T-helper 1 cell (primary cell): Measurements from ENCODE around the gene RXRA.

Experiments
- DNase-seq, 5 donors: peaks; one replicate each; pipeline ENCODE4 v3.0.0-alpha.2; 2012 to 2020

Gene RXRA

DNA sequence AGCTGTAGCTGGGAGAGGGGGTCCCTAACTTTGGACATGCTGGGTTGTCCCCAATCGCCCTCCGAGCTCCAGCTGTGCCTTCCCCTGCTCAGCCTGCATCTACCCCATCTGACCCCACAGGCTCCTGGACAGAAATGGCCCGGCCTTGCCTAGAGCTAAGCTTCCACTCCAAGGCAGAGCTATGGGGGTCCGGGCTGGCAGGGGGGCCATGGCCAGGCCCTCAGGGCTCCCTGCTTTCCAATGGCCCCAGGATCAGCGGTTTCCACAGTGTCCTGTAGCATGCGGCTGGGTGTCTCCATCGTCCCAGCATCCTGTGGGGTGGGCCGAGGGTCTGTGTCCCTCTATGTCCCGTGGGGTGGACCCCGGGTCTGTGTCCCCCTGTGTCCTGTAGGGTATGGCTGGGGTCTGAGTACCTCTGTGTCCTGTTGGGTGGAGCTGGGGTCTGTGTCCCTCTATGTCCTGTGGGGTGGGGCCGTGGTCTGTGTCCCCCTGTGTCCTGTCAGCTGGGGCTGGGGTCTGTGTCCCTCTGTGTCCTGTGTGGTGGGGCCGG is 130.6 kb downstream of the RXRA start:
- no peak for DNase-seq

DNA sequence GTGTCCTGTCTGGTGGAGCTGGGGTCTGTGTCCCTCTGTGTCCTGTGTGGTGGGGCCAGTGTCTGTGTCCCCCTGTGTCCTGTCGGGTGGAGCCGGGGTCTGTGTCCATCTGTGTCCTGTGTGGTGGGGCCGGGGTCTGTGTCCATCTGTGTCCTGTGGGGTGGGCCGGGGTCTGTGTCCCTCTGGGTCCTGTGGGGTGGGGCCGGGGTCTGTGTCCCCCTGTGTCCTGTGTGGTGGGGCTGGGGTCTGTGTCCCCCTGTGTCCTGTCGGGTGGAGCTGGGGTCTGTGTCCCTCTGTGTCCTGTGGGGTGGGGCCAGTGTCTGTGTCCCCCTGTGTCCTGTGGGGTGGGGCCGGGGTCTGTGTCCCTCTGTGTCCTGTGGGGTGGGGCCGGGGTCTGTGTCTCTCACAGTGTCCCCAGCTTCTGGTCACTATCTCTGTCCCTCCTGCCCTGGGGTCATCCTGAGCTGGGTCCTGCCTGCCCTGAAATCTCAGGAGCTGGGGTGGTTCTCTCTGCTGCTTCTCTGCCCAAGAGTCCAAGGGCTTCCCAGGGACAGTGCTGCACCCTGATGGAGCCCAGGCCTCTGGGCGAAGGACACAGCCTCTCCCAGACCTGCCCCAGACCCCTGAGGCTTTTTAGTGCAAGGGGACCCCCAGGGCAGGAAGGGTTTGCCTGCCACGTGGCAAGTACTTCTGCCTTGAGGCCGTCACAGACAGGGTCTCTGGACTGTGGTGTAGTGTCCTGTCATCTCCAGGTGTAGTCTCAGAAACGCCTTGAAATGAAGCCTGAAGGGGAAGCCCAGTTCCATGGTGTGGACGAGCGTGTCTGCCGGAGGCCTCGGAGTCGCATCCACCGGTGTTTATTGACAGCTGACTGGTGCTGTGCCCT is 131.3 kb downstream of the RXRA start:
- no peak for DNase-seq

DNA sequence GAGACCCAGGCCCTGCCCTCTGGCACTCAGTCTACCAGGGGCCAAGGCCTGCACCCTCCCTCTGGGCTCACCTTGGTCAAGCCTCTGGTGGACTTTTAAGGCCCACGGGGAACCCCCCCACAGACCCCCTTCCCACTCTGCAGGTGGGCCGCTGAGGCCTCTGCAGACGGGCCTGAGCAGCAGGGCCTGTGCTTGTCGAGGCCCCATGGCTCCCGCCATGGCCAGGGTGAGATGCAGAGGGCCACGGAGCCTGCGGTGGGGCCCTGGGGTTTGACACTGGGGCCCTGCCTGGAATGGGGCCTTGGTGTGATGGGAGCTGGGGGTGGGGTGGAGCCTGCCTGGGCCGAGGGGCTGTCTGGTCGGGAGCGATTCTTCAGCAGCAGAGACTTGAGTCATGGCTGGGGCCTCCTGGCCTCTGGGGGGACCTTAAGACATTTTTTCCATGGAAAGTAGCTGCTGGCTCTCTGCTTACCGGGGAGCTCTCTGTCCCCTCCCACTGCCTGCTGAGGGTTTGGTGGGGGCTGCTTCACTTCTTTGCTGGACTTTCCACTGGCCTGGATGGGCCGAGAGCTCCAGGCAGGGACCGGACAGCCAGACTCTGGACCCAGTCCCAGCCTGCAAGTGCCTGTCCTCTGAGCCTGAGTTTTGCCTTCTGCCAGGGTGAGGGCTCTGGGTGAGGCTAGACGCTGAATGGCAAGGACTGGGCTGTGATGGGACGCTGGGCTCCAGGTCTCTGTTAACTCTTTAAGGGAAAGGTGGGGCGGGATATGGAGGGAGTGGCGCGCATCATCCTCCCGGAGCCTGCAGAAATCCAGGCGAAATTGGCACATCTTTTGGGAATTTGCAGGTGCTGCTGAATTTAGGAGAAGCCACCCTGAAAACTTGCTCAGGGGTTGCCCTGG is 132.2 kb downstream of the RXRA start:
- no peak for DNase-seq

DNA sequence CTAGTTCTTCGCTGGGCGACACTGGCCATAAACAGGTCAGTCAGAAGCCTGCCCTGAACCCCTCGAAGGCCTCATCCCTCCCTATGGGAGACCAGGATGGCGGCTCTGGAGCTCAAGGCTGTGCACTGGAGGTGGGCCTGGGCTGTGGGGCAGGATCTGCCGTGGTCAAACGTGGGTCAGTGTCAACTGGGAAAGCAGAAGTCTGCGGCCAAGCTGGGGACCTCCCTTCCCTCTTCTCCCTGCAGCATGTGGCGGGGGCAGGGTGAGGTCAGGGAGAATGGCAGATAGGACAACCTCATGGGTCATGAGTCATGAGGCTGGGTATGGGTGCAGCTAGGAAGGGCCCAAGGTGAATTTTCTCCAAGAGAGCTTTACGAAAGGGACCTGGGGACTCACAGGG is 132.9 kb downstream of the RXRA start:
- DNase-seq, result no peak

DNA sequence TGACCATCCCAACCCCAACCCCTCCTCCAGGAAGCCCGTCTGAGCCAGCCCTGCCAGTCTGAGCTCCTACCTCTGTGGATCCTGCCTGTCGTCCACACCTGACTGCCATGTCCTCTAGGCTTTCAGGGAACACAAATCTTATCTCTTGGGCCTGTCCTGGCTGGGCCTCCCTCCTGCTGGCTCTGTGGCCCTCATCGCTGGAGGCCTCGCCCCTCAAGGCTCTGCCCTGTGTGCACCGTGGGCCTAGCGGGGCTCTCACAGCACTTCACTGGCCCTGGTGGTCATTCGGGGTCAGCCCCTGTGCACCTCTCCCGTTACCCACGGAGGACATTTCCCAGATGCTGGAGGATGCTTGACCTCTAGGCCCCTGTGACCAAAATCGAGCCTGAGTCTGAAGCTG is 133.3 kb downstream of the RXRA start:
- no peak for DNase-seq

DNA sequence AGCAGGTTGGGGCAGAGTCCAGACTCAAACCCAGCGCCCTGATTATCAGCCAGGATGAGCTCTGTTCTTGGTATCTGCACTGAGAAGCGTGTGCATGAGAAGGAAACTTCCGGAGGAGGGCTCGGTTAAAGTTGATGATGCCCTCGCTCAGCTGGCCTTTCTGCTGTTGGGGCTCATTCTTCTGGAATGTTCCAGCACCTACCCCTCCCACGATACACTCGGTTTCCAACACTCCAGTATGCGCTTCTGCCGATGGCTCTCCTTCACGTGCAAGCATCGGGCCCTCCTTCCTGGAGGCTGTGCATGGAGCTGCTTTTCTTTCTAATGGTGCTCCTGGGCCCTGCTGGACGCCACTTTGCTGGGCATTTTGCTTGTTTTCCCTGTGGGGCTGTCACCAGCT is 134.0 kb downstream of the RXRA start:
- no peak for DNase-seq

DNA sequence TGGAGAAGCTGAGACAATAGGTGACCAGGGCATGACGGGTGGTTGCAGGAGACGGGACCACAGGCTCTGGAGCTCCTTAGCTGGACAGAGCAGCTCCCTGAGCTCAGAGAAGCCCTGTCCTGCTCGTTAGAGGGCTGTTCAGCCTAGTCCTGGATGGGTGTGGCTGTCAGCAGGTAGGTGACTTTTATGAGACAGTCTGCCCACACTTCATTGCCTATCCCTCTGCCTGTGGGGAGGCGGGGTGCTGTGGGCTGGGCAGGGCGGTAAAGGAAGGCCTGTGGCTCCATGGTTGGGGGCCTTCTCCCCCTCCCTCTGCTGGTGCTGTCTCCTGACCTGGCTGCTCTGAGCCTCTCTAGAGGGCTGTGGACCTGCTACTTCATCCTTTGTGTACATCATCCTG is 134.6 kb downstream of the RXRA start:
- no peak for DNase-seq

DNA sequence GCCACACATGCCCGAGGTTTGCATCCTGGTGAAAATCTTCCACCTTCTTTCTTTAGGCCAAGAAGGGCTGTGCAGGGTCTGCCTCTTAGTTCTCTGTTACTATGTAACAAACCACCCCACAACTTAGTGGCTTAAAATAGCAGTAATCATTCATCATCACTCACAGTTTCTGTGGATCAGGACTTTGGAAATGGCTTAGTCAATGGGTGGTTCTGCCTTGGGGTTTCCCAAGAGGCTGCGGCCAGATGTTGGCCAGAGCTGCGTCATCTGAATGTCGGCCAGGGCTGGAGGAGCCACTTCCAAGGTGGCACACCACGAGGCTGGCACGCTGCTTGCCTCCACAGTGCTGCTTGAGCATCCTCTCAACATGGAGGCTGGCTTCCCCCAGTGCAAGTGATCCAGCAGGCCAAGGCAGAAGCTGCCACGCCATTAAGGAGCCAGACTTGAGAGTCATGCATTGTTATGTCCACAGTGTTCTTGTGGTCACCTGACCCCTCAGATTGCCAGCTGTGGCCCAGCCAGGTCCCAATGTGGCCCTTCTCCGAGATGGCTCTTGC is 135.2 kb downstream of the RXRA start:
- no peak for DNase-seq

DNA sequence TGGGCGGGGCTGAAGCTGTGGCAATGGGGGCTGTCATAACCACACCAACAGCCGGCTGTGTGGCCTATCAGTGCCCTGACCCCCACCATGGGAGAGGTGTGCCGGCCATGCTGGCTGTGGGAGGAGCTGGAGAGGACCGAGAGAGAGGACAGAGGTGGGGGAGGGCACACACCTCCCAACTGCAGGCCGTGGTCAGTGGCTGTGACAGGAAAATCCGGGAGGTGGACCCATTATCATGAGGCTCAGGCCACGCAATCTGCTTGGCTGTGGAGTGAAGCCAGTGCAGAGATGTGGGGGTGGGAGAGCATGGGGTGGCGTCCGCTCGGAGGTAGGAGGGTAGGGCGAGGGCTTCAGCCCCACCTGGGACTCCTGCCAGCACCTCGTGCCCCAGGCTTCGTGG is 136.1 kb downstream of the RXRA start:
- DNase-seq, result no peak

DNA sequence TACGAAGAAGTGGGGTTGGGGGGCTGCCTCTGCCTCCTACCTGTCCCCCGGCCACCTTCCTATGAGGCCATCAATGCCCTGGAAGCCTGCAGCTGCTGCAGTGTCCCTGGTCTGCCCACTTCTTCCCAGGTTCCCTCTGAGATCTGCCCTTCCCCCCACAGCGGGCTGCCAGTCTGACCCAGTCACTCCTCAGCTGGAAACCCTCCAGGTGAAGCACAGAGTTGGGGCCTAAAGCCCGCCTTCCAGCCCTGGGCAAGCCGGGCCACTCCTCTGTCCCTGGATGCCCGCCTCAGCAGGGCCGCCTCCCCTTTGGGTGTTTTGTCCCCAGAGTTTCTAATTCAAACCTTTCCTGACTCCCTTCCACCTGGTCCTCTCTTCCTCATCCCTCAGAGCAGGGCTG is 137.0 kb downstream of the RXRA start:
- DNase-seq, result no peak

DNA sequence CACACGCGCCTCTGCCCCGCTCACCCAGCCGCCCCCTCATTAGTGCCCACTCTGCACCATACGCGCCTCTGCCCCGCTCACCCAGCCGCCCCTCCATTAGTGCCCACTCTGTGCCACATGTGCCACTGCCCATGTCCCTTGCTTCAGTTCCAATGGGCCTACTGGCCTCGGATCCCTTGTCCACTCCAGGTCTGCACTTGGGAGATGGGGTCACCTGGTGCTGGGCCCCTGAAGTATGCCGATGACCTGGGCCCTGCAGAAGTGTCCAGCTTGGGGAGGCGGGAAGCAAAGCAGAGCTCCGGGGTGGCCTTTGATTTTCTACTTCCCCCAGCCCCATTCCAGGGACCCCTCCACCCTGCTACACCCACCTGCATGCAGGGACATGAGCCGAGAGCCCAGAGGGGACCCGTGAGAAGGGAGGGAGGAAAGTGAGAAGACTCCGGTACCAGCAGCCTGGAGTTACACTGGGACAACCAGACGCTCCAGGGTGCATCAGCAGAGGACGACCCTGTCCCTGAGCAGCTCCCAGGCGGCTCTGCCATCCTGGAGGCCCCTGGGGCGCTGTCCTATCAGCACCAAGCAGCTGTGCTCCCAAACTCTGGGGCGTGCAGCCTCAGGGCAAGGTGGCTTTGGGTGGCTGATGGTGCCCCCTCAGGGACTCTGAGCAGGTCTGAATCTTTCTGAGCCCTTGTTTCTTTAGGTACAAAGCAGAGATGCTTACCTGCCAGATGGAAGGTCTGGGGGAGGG is 140.8 kb downstream of the RXRA start:
- no peak for DNase-seq

DNA sequence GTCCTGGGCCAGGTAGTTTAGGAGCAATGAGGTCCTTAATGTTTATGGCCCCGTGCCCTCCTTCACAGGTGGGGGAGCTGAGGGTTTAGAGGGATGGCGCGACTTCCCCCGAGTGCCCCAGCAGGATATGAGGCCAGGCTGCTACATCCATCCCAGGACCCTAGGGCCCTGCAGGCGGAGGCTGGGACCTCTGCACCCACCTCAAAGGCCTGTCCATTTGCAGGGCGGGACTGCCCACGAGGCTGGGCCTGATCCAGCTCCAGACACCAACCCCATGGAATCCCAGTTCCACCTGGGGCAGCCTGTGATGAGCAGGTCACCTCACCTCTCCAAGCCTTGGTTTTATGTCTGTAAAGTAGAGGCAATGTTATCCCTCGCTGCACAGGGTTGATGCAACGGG is 142.1 kb downstream of the RXRA start:
- DNase-seq, result no peak

DNA sequence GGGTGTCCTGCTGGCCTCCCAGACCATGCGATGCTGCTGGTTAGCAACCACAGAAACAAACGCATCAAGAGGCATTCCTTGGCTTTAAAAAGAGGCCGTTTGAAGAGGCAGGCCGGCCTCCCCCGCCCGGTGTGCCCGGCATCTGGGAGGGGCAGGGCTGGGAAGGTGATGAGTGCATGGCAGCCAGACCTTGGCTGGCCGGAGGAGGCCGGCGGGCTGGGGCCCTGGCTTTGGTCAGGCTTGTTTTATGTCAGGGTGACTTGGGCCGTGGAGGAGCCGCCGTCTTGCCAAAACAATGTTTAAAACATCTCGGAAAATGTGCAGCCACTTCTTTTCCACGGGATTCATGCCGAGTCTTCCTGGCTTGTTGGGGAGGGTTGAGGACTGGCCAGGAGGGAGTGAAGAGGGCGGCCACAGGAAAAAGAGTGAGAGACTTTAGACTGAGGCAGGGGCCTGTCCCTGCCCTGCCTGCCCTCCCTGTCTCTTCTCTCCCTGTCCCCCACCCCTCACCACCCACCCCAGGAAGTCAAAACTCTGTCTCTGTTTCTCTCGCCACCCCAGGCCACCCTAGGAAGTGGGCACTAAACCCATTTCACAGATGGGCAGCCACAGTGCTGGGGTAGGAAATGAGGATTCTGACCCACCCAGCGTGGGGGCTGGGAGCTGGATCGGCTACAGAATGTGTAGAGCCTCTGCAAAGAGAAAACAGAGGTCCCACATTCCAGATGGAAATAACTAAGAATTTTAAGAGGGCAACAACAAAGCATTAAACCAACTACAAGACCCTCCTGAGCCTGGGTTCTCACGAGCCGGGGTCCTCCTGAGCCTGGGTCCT is 143.0 kb downstream of the RXRA start:
- DNase-seq, result no peak

DNA sequence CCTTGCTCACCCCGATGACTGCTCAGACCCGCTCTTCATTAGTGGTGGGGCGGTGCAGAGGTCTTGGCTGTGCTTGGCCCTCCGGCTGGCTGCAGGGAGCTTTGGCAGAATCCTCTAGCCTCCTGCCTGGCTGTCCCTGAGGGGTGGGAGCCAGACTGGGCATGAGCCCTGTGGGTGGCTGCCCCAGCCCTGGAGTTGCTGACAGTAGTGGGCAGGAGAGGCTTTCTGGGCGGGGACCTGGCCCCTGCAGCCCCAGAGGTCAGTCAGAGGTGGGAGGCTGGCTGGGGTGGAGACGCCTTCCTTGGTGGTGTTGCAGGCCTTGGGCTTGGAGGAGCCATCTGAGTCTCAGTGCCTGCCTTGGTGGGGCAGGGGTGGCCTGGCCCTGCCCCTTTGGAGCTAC is 146.0 kb downstream of the RXRA start:
- no peak for DNase-seq

DNA sequence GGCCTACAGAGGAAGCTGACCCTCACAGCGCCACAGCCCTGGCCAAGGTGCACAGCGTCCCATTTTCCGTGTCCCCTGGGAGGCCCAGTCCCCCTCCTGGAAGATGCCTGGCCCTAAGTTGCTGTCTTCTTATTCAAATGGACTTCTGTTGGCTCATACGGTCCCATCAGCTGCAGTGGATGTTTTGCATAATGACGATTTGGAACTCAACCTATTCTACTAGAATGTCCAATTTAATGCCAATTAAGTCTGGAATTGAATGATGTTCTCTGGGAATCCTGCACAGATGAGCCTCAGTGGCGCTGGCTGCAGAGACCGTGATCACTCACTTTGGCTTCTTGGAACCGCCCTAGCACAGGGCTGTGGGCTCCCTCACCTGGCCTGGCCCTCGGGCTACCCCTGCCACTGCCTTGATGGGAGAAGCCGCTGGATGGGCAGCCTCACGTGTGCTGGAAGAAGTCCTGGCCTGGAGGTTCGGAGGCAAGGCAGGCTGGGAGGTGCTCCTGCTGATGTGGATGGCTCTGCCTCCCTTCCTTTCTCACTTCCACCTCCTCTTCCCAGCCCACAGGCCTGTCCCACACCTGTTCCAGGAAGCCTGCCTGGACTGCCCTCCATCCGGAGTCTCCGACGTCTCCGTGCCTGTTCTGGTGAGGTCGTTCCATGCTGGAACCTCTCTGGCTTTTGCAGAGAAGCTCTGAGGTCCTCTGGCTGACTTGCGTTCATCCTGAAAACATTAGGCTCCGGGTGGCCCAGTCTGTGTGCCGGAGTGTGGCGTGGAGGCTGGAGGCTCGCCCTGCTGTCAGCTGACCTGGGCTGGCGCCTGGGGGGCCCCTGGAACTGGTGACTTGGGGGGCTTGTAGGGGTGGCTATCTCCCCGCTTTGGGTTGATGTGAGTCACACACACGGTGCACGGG is 147.1 kb downstream of the RXRA start:
- DNase-seq, result no peak

DNA sequence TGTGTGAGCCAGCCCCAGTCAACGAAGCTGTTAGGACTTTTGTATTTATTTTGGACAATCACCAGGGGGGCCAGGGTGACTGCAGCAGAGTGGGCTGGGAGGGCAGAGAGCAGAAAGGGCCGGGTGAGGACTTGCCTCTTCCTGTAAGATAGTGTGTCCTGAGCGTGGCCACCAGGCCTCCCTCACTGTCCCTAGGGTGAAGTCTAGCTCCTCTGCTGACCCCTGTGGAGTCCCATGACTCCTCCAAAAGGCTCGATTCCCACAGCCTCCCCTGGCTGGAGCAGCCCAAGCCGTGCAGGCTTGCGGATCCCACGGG is 147.8 kb downstream of the RXRA start:
- DNase-seq, result no peak

DNA sequence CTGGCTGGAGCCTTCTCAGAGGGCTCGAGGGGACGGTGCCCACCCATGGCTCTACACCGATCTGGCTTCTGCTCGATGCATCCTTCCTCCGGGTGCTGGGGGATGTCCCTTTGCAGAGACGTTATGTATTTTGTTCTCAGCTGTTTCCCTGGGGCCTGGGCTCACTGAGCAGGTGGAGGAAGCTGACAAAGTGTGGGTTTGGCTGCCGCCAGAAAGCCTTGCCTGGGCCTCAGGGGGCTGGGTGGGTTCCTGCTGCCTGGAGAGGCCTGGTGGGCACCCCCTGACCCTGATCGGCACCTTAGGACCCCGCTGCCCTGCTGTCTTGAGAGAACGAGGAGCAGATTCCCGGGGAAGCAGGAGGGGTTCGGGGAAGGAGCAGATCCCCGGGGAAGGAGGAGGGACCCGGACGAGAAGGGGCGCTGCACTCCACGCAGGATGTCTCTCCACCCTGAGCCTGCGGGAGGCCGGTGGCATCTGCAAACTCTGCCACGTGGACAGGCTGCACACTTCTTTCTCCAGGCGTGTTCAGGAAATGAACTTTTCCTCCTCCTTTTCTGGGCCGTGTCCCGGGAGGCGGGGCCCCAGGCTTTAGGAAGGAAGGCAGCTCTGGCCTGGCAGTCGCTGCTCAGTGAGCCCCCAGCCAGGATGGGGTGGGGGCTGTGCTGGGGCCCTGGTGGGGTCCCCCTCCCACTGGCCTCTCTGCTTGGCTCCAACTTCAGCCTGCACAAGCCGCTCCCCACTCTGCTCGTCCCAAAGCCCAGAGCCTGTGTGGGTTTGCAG is 148.9 kb downstream of the RXRA start:
- peak in 1 of 5 donors; percentile 11 for DNase-seq

DNA sequence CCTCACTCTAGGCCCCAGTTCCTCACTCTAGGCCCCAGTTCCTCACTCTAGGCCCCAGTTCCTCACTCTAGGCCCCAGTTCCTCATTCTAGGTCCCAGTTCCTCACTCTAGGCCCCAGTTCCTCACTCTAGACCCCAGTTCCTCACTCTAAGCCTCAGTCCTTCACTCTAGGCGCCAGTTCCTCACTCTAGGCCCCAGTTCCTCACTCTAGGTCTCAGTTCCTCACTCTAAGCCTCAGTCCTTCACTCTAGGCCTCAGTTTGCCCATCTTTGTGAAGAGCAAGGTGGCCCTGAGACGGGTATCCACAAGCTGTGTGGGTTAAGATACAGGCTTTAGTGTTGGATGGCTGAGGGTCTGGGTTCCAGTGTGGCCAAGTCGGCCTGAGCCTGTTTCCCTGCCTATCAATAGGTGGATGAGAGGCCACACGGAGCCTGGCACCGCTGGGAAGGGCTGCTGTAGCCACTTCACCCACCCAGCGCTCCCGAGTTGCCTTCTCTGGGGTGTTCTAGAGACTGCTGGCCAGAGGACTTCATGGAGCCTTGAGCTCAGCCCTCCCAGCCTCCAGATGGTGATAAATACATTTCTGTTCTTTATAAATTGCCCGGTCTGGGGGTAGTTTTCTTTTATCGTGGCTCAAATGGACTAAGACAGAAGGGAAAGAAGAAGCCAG is 150.2 kb downstream of the RXRA start:
- DNase-seq, result no peak

DNA sequence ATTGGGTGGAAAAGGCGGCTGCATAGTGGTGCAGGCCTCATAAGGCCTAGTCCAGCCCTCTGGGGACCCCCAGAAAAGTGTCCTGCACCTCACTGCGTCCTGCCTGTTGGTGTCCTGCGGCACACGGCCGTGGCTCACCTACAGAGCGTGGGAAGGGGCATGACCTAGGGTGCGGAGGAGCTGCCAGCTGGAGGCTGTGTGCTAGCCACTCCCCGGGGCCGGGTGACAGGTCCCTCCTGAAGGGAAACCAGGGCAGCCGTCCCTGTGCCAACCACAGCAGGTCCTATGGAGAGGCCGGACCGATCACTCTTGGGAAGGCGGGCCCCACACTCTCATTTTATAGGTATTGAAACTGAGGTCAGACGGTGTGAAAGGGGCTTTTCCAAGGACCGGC is 150.7 kb downstream of the RXRA start:
- no peak for DNase-seq
